Brain microvascular endothelial cell (primary cell): ENCODE data around the gene TECTA.

Source experiments
- DNase-seq: peaks from one replicate; pipeline ENCODE4 v3.0.0-alpha.2; 2020
- H3K27ac ChIP-seq: fragments of 250-450 bp; sonication (Bioruptor Pico); 2 replicates; pipeline ENCODE4 v1.5.1; 2020; ENCODE audit warnings: mild to moderate bottlenecking, moderate library complexity
- H3K27me3 ChIP-seq: fragments of 250-450 bp; sonication (Bioruptor Pico); replicated peaks from 2 replicates; pipeline ENCODE4 v1.5.1; 2020; ENCODE audit warnings: mild to moderate bottlenecking
- H3K36me3 ChIP-seq: fragments of 250-450 bp; sonication (Bioruptor Pico); replicated peaks from 2 replicates; pipeline ENCODE4 v1.5.1; 2020; ENCODE audit warnings: mild to moderate bottlenecking
- H3K4me3 ChIP-seq: 2 replicates; pipeline ENCODE4 v1.5.1; 2011; ENCODE audit warnings: low read depth, mild to moderate bottlenecking, control low read depth, low read length, moderate library complexity
- CTCF ChIP-seq: IDR thresholded peaks from 2 replicates; pipeline ENCODE4 v1.5.1; 2011; ENCODE audit warnings: low read depth, mild to moderate bottlenecking, moderate library complexity, low read length, control low read depth, inconsistent platforms; ENCODE audit errors: missing control alignments
- in situ Hi-C: cut with HindIII; loops from 2 replicates; pipeline ENCODE4 v1.10.0; 2017; ENCODE audit warnings: low sequenced_read_pairs, low pct_ligation_motif_present

The TECTA gene

GRCh38 chr11:121225382-121225781, 124.3 kb downstream of the TECTA start:
- Histone ChIP-seq H3K27ac (no peak overlapping the region), H3K27me3 (no peaks in the 10 kb centered on the region), H3K4me3 (no peak overlapping the region), H3K36me3 (no peaks in the 10 kb centered on the region)
- in situ Hi-C loops = no loop called here
- no peak for TF ChIP-seq CTCF
- no peak for DNase-seq

GRCh38 chr11:121226415-121227263, 125.6 kb downstream of the TECTA start:
- TF ChIP-seq CTCF = no peak
- in situ Hi-C loops = no loop called here
- Histone ChIP-seq H3K27ac (no peak overlapping the region), H3K4me3 (no peak overlapping the region), H3K36me3 (no peaks in the 10 kb centered on the region), H3K27me3 (no peaks in the 10 kb centered on the region)
- no peak for DNase-seq

GRCh38 chr11:121228851-121229250, 127.8 kb downstream of the TECTA start:
- in situ Hi-C loops = no loop called here
- TF ChIP-seq CTCF = no peak
- Histone ChIP-seq H3K4me3 (no peak overlapping the region), H3K27me3 (no peaks in the 10 kb centered on the region), H3K27ac (no peak overlapping the region), H3K36me3 (no peaks in the 10 kb centered on the region)
- no peak for DNase-seq

- TF ChIP-seq CTCF = no peak
- no peaks in the 10 kb centered on the region for H3K36me3 ChIP-seq
- in situ Hi-C loops = no loop called here
- no peak overlapping the region for H3K27ac ChIP-seq
- no peak for DNase-seq
- no peak overlapping the region for H3K4me3 ChIP-seq
- H3K27me3 ChIP-seq = no peaks in the 10 kb centered on the region
Measured at GRCh38 chr11:121229495-121230215, 128.6 kb downstream of the TECTA start.

- no peak for TF ChIP-seq CTCF
- Histone ChIP-seq H3K27ac (no peak overlapping the region), H3K27me3 (no peaks in the 10 kb centered on the region), H3K36me3 (no peaks in the 10 kb centered on the region), H3K4me3 (no peak overlapping the region)
- in situ Hi-C loops = no loop called here
- no peak for DNase-seq
Measured at GRCh38 chr11:121231576-121232278, 130.7 kb downstream of the TECTA start.
